ENCODE measurements around the gene NIT1. TPM values are rescaled to one million over a fixed set of nuclear protein-coding genes. Genes with fewer than 3 reads are reported as not detected.

Gene NIT1
- total and polyA plus RNA-seq, 2 of the 13 experiments (the other 11 are each of a cell fraction or from before 2014, with no cell fraction given), result 22.7 to 31.0 TPM

GRCh38 chr1:161068306-161069234 is 49.3 kb upstream of the NIT1 start:
- no TSS peak for BruUV-seq (replicated peaks)
- WGBS (ENCODE audit: low lambda C conversion rate), result 68% methylated on average over 10 of the region's 10 CpGs
- Histone ChIP-seq H4K20me1 (ENCODE audit: insufficient read depth, low read length) (no peaks in the 10 kb centered on the region), H3K4me2 (ENCODE audit: low read depth, low read length) (no peak overlapping the region), H3K27me3 (ENCODE audit: control insufficient read depth in 1 of 2, insufficient read depth in 2 of 2, low read length in 2 of 2) (no peaks in the 10 kb centered on the region), H3K27ac (ENCODE audit: extremely low read length, insufficient read depth, low read length) (no peak overlapping the region), H3K79me2 (ENCODE audit: insufficient read depth, low read length) (no peaks in the 10 kb centered on the region), H3K4me3 (replicated peaks in 1 of 3; ENCODE audit: insufficient read depth in 1 of 3, low read depth in 2 of 3, low read length in 3 of 3) (no peak overlapping the region), H3K36me3 (replicated peaks in 1 of 2; ENCODE audit: control insufficient read depth in 1 of 2, insufficient read depth in 2 of 2, low read length in 2 of 2) (no peaks in the 10 kb centered on the region), H3K9ac (ENCODE audit: insufficient read depth, low read depth, low read length) (no peak overlapping the region), H2AFZ (ENCODE audit: low read length) (no peak overlapping the region), H3K4me1 (ENCODE audit: insufficient read depth, low read length) (peaks cover 18% of the 10 kb centered on the region), H3K9me3 (ENCODE audit: low read length) (no peaks in the 10 kb centered on the region)
- ChIA-PET POLR2A (no interaction called here), CTCF (ENCODE audit: low intra/inter-chr PET ratio, low total read pairs) (no interaction called here)
- no peak for TF ChIP-seq IRF9 (CRISPR knock-in tag; IDR thresholded peaks at IDR 0.05; ENCODE audit: borderline replicate concordance)
- TF ChIP-seq DZIP1 (CRISPR knock-in tag; IDR thresholded peaks at IDR 0.05), result no peak
- TF ChIP-seq RXRA (CRISPR knock-in tag; IDR thresholded peaks at IDR 0.05), result no peak
- no peak for TF ChIP-seq FOXM1 (CRISPR knock-in tag; IDR thresholded peaks at IDR 0.05)
- TF ChIP-seq ZNF414 (CRISPR knock-in tag; IDR thresholded peaks at IDR 0.05), result no peak
- TF ChIP-seq NAIF1 (CRISPR knock-in tag; IDR thresholded peaks at IDR 0.05; ENCODE audit: borderline replicate concordance), result no peak
- TF ChIP-seq ATF6 (CRISPR knock-in tag; conservative IDR thresholded peaks at IDR 0.05), result no peak
- no peak for TF ChIP-seq SPEN (CRISPR knock-in tag; IDR thresholded peaks at IDR 0.05; ENCODE audit: low read depth)
- DNase-seq (ENCODE audit: low spot score), result no peak
- FAIRE-seq, result no peak
- ATAC-seq, result no peak
- intact Hi-C loops (cut with micrococcal nuclease; ENCODE audit: unreplicated experiment), result no loop called here
- in situ Hi-C loops (cut with HindIII; ENCODE audit: extremely low pct_ligation_motif_present, low pct_unique_long_range_greater_than_20kb), result no loop called here
